ENCODE data around the gene MYMK.

DNA sequence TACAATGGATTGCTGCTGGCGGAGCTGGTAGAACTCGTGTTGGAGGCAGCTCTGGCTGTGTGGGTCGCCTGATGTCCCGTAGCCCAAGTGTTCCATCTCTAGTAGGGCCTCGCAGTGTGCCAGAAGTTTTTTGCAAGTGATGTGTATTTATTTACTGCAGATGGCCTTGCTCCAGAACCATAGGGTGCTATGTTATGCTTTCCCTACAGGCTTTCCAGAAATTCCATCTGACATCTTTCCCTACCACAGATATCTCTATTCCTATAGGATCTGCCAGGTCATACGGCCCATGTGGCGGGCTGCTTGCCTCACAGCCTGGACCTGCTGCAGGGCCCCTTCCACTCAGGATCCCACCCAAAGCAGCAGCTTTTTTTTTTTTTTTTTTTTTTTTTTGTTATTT, 26.7 kb upstream of the MYMK start:
- TF ChIP-seq, protein P1, sequence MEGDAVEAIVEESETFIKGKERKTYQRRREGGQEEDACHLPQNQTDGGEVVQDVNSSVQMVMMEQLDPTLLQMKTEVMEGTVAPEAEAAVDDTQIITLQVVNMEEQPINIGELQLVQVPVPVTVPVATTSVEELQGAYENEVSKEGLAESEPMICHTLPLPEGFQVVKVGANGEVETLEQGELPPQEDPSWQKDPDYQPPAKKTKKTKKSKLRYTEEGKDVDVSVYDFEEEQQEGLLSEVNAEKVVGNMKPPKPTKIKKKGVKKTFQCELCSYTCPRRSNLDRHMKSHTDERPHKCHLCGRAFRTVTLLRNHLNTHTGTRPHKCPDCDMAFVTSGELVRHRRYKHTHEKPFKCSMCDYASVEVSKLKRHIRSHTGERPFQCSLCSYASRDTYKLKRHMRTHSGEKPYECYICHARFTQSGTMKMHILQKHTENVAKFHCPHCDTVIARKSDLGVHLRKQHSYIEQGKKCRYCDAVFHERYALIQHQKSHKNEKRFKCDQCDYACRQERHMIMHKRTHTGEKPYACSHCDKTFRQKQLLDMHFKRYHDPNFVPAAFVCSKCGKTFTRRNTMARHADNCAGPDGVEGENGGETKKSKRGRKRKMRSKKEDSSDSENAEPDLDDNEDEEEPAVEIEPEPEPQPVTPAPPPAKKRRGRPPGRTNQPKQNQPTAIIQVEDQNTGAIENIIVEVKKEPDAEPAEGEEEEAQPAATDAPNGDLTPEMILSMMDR (IDR thresholded peaks at IDR 0.05), result no peak
- TF ChIP-seq POLR2A (IDR thresholded peaks at IDR 0.05), result no peak

All from stomach (tissue), 4 donors.